Left kidney (tissue), 8 donors: ENCODE results near the gene RSRC2. TPM values are rescaled to one million over a fixed set of nuclear protein-coding genes. Genes with fewer than 3 reads are reported as not detected.
A peak's percentile ranks its signal among the peaks of the same experiment; 100 is the strongest.
"Not testable (repeated sequence)": the region's sequence is repeated elsewhere in the genome, so short reads cannot be mapped to it uniquely, and the experiment has no call there.

Source experiments
- DNase-seq: peaks from one replicate; pipeline ENCODE4 v3.0.0-alpha.2; 2013
- long read RNA-seq, 8 donors: transcript quantifications; one replicate each; lab custom pipeline, GENCODE V29; 2026
- polyA plus RNA-seq: library from polyadenylated mRNA; unstranded; fragments of 120-200 nt; gene quantifications from one replicate; pipeline ENCODE4 v1.2.1, GENCODE V29; 2013; ENCODE audit not compliant: insufficient read length

RSRC2 gene
- polyA plus RNA-seq: 262 TPM
- long read RNA-seq, donor 1, partial matches to known transcripts: 98 of 104 reads
- long read RNA-seq, donor 1, other reads (novel, unspliced or antisense): 0 of 104 reads
- long read RNA-seq, donor 2, partial matches to known transcripts: 79 of 88 reads
- long read RNA-seq, donor 2, other reads (novel, unspliced or antisense): 0 of 88 reads
- long read RNA-seq, donor 3, partial matches to known transcripts: 47 of 57 reads
- long read RNA-seq, donor 3, other reads (novel, unspliced or antisense): 0 of 57 reads
- long read RNA-seq, donor 4, partial matches to known transcripts: 10 of 12 reads
- long read RNA-seq, donor 4, other reads (novel, unspliced or antisense): 0 of 12 reads
- long read RNA-seq, donor 5, transcript RSRC2-201 (10 exons, 3,520 nt): major isoform, 6 of 112 reads
- long read RNA-seq, donor 5, partial matches to known transcripts: 90 of 112 reads
- long read RNA-seq, donor 5, other reads (novel, unspliced or antisense): 9 of 112 reads
- long read RNA-seq, donor 6, transcript RSRC2-205 (2 exons, 625 nt): major isoform, 5 of 53 reads
- long read RNA-seq, donor 6, partial matches to known transcripts: 46 of 53 reads
- long read RNA-seq, donor 6, other reads (novel, unspliced or antisense): 0 of 53 reads
- long read RNA-seq, donor 7, transcript RSRC2-205 (2 exons, 625 nt): major isoform, 11 of 177 reads
- long read RNA-seq, donor 7, partial matches to known transcripts: 159 of 177 reads
- long read RNA-seq, donor 7, other reads (novel, unspliced or antisense): 0 of 177 reads
- long read RNA-seq, donor 8, partial matches to known transcripts: 25 of 29 reads
- long read RNA-seq, donor 8, other reads (novel, unspliced or antisense): 0 of 29 reads

- peak; percentile 100 for DNase-seq
These were observed at the start of gene RSRC2, which contains the start of gene KNTC1 for GRCh38 chr12:122526683-122527477. Gene RSRC2, minus strand, starts transcription at chr12:122526936. Its CDS starts 83 bp downstream, at chr12:122526853. Gene KNTC1, plus strand, starts transcription at chr12:122527249. Its CDS starts 2,815 bp downstream, at chr12:122530064.

GRCh38 chr12:122571821-122572220, 45.1 kb upstream of the RSRC2 start:
- no peak for DNase-seq

- DNase-seq: not testable (repeated sequence)
These were observed 43.3 kb upstream of the RSRC2 start for GRCh38 chr12:122570006-122570405.

DNA sequence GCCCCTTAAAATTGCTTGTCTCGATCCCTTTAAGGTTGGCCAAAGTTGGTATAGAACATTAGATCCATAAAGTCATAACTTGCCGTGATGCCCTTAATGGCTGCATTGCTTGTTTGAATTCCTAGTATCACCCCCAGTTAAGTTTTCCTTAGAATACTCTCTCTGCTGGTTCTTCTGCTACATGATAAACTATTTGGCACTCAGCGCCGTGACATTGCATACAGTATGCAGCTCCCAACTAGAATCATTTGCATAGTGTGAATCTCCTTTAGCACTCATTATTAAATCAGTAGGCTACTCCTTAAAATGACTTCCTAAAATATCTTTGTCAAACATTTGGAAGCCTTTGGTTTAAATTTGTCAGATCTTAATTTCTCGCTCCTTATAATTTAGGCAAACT, 42.6 kb upstream of the RSRC2 start:
- no peak for DNase-seq

- DNase-seq: not testable (repeated sequence)
These were observed 40.1 kb upstream of the RSRC2 start for GRCh38 chr12:122566816-122567215.

DNA sequence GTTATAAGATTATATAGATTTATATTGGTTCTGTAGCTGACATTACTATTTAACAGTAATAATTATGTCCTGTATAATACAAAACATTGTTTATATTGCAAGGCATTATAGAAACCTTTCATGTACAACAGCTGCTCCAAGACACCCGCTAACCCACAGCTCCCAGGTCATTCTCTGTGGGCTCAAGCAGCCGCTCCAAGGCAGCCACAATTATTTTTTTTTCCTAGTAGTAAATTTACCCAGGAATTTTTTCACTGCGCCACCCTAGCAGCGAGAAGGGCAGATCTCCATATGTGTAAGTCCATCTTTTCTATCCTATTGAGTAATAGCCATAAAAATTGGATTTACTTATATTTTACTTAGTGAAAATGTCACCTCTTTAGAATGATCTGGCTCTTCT, 36.6 kb upstream of the RSRC2 start:
- no peak for DNase-seq

DNA sequence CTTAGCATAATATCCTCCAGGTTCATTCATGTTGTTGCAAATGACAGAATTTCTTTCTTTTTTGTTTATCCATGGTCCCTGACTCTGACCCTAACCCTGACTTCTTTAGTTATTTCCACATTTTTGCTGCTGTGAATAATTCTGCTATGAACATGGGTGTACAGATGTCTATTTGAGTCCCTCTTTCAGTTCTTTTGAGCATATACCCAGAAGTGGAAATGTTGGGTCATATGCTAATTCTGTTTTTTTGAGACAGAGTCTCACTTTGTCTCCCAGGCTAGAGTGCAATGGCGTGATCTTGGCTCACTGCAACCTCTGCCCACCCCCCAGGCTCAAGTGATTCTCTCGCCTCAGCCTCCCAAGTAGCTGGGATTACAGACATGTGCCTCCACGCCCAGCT, 33.4 kb upstream of the RSRC2 start:
- no peak for DNase-seq

DNA sequence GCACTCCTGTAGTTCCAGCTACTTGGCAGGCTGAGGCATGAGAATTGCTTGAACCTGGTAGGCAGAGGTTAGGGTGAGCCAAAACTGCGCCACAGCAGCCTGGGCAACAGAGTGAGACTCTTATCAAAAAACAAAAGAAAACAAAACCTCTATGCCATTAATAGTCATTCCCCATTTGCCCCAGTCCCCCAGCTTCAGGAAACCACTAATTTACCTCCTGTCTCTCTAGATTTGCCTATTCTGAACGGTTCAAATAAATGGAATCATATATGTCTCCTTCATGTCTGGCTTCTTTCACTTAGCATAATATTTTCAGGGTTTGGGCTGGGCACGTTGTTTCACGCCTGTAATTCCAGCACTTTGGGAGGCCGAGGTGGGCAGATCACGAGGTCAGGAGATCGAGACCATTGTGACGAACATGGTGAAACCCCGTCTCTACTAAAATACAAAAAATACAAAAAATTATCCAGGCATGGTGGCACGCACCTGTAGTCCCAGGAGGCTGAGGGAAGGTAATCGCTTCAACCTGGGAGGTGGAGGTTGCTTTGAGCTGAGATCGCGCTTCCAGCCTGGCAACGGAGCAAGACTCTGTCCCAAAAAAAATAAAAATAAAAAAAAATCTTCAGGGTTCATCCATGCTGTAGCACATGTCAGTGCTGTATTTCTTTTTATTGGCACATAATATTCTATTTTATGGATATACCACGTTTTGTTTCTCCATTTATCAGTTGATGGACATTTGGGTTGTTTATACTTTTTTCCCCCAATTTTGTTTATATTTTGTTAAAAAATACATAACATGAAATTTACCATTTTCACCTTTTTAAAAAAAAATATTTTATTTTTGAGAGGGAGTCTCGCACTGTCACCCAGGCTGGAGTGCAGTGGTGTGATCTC, 32.3 kb upstream of the RSRC2 start:
- no peak for DNase-seq

DNA sequence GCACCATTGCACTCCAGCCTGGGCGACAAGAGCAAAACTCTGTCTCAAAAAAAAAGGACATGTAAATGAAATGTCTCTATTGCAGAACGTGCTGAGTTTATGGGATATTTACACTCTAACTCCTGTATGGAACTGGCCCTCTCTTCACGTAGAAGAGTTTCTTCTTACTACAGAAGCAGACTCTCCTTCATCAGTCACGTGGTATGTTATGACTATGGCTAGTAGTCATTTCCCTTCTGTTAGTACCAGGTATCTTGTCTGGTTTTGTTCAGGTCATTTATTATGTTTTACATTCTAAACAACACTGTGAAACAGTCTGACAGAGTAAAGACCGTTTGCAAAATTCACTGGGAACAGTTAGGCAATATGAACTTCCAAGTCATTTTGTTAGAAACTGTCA, 20.6 kb upstream of the RSRC2 start:
- DNase-seq: no peak

DNA sequence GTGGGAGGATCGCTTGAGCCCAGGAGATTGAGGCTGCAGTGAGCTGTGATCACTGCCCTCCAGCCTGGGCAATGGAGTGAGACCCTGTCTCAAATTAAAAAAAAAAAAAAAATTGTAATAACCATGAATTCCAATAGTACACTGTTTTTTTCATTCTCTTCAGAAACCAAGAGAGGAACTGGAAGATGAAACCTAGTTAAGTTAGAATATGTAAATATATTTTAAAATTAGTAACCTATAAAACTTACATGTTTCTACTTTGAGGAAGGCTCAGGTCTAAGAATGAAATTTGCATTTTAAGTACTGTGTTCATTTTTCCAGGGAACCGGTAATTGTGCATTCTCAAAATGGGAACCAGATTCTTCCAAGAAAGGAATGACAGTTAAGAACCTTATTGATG, 19.1 kb upstream of the RSRC2 start:
- DNase-seq: no peak

DNA sequence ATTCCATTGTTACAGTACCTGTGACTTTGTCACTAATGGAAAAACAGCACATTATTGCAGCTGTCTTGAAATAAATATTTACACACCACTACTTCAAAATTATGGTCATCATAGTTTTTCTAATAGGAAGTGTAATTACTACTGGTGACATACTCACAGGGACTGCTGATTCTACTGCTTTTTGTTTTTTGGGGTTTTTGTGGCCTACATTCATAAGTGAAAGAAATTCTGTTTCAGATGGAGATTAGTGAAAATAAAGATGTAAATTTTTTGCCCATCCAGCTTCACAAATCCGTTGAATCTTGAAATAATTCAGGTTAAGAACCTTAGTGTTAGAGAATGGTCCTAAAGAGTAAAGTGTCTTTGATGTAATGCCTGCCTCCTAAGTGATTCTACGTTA, 17.8 kb upstream of the RSRC2 start:
- no peak for DNase-seq

GRCh38 chr12:122538496-122538895, 11.8 kb upstream of the RSRC2 start:
- DNase-seq: no peak

GRCh38 chr12:122537021-122537420, 10.3 kb upstream of the RSRC2 start:
- DNase-seq: no peak

DNA sequence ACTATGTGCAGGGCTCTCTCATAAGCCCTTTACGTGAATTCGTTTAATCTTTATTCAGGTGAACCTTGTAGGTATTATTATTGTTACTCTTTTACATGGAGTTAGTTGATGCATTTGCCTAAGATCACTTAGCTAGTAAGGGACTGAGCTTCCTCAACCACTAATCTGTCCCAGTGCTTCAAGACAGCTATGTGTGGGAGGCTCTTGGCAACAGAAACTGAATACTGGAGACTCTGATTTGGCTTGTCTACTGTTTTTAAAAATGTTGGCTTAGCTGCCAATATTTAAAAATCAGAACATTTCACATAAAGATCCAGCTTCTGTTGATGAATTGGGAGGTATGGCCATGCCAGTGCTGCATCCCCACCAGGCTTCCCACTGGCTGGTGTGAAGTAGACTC, 7.1 kb upstream of the RSRC2 start:
- no peak for DNase-seq

DNA sequence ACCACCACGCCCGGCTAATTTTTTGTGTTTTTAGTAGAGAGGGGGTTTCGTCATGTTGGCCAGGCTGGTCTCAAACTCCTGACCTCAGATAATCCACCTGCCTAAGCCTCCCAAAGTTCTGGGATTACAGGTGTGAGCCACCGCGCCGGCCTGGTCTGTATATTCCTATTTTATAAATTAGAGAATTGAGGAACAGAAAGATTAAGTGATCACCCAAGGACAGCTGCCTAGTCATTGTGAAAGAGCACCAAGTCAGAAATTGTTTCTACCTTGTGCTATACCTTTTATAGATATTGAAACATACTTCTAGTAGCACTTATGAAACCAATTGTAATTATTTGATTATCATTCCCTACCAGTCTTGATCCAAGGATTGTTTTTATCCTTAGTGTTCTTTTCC, 2.3 kb upstream of the RSRC2 start:
- no peak for DNase-seq

DNA sequence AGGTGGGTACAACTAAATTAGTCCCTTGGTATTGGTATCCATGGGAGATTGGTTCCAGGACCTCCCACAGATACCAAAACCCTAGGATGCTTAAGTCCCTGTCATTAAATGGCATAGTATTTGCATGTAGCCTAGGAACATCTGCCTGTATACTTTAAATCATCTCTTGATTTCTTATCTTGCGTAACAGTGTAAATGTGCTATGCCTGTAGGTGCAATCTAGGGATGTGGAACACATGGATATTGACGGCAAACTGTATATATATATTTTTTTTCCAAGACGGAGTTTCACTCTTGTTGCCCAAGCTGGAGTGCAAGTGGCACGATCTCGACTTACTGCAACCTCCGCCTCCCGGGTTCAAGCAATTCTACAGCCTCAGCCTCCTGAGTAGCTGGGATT, 1.8 kb upstream of the RSRC2 start:
- DNase-seq: no peak

DNA sequence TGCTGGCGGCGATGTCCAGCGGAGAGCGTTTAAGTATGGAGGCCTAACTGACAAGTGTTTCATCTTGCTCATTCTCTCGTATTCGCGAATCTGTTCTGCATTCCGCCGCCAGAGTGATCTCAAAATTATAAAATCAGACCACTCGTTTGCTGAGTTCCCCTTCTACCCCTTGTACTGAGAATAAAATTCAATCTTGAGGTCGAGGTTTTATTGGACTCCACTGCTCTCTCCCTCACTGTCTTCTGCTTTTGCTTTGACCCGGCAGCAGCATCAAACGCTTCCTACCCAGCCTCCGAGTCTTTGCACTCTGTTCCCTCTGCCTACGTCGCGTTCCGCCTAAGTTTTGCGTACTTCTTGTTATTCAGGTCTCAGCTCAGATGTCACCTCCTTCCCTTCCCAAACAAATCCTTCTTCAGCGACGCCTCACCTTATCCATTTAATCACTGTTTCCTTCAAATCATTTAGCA, 775 bp upstream of the RSRC2 start:
- peak; percentile 4 for DNase-seq

DNA sequence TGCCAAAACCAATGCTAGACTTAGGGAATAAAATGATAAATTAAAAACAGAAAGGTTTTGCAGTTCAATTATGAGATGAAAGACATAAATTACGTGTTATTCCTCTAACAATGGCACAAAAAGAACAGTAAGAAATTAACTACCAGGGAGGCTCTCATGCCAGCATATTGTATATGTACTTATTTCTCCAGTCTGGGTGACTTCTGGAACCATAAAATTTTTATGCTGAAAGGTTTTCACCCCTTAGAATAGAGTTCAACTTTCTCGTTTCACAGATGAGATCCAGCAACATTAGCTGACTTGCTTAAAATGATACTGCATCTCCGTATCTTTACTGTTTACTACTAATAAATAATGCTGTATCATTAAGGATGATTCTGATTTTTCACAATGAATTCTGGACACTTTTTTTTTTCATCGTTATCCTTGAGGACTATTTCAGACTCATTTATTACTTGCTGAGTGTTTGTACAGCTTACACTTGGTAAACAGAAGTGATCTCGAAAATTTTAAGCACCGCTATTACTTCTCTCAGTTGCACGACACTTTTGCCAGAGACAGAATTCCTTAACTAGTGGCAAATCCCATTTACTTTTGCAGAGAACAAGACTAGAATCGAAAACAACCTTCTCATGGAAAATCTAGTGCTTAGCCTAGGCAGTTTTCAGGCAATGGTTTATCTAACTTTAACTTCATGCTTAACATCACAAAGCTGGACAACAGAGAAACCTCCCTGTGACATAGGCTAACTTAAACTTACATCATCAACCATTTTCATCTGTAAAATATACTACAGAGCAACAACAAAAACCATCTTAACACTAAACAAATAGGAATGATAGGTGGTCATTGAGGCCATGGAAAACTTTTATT, 2.7 kb downstream of the RSRC2 start:
- peak; percentile 5 for DNase-seq

- no peak for DNase-seq
These were observed 3.5 kb downstream of the RSRC2 start for GRCh38 chr12:122523280-122523679.

- DNase-seq: no peak
These were observed 6.1 kb downstream of the RSRC2 start for GRCh38 chr12:122520676-122521075.
